NB4 (cell line): ENCODE results near the gene MAPK1IP1L.

Source experiments
- DNase-seq: peaks from one replicate; pipeline ENCODE4 v3.0.0; 2010; ENCODE audit warnings: low read depth
- H3K4me3 ChIP-seq: one replicate; pipeline ENCODE4 v1.5.1; 2011; ENCODE audit warnings: mild to moderate bottlenecking, low read depth, low read length, moderate library complexity
- MYC ChIP-seq: IDR thresholded peaks from 2 replicates; pipeline ENCODE4 v1.6.1; 2011; ENCODE audit warnings: low read depth, low read length
- POLR2A ChIP-seq: IDR thresholded peaks from 2 replicates; pipeline ENCODE4 v1.6.1; 2011; ENCODE audit warnings: mild to moderate bottlenecking; ENCODE audit not compliant: insufficient read length; ENCODE audit errors: extremely low read depth
- TF ChIP-seq, protein P1 (sequence below): IDR thresholded peaks from one replicate; pipeline ENCODE4 v1.5.1; 2012; ENCODE audit warnings: low read depth, low read length
- TF ChIP-seq, protein P2 (sequence below): IDR thresholded peaks from 2 replicates; pipeline ENCODE4 v1.6.1; 2011; ENCODE audit warnings: low read depth, low read length

The MAPK1IP1L gene

DNA sequence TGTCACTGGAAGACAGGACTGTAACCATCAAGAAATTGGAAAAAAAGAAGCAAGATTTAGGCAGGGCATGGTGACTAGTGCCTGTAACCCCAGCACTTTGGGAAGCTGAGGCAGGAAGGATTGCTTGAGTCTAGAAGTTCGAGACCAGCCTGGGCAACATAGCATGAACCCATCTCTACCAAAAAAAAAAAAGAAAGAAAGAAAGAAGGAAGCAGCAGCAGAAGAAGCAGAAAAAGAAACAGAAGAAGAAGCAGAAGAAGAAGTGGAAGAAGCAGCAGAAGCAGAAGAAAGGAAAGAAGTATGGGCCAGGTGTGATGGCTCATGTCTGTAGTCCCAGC lies 47.1 kb downstream of the MAPK1IP1L start:
- no peak overlapping the region for H3K4me3 ChIP-seq
- no peak for DNase-seq
- TF ChIP-seq POLR2A (no peak), MYC (no peak)
- TF ChIP-seq, protein P1, sequence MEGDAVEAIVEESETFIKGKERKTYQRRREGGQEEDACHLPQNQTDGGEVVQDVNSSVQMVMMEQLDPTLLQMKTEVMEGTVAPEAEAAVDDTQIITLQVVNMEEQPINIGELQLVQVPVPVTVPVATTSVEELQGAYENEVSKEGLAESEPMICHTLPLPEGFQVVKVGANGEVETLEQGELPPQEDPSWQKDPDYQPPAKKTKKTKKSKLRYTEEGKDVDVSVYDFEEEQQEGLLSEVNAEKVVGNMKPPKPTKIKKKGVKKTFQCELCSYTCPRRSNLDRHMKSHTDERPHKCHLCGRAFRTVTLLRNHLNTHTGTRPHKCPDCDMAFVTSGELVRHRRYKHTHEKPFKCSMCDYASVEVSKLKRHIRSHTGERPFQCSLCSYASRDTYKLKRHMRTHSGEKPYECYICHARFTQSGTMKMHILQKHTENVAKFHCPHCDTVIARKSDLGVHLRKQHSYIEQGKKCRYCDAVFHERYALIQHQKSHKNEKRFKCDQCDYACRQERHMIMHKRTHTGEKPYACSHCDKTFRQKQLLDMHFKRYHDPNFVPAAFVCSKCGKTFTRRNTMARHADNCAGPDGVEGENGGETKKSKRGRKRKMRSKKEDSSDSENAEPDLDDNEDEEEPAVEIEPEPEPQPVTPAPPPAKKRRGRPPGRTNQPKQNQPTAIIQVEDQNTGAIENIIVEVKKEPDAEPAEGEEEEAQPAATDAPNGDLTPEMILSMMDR: no peak
- TF ChIP-seq, protein P2, sequence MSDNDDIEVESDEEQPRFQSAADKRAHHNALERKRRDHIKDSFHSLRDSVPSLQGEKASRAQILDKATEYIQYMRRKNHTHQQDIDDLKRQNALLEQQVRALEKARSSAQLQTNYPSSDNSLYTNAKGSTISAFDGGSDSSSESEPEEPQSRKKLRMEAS: no peak

DNA sequence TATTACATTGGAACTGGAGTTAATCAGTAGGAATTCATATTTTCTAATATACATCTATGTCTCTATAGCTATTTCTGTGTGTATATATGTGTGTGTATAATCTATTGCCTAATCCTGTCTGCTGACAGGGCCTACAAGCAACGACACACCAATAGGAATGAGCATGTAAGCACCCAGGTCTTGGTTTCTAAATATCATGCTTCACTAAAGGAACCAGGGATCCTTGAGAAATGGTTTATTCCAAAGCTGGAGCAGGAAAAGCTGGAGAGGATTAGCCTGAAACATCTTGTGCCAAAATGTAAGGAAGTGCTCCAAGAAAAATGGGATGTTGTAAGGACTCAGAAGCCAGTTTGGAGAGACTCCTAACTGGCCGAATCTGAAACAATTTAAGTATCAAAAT lies 48.3 kb downstream of the MAPK1IP1L start:
- TF ChIP-seq, protein P1: no peak
- TF ChIP-seq MYC: no peak
- TF ChIP-seq POLR2A: no peak
- TF ChIP-seq, protein P2: no peak
- no peak for DNase-seq
- no peak overlapping the region for H3K4me3 ChIP-seq

DNA sequence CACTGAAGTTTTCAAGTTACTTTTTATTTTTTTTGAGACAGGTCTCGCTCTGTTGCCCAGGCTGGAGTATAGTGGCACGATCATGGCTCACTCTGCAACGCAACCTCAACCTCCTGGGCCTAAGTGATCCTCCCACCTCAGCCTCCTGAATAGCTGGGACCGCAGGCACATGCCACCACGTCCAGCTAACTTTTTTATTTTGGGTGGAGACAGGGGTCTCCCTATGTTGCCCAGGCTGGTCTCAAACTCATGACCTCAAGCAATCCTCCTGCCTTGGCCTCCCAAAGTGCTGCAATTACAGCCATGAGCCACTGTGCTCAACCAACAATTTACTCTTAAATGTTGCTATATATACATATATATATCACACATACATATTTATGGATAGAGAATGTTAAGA lies 50.3 kb downstream of the MAPK1IP1L start:
- no peak overlapping the region for H3K4me3 ChIP-seq
- DNase-seq: no peak
- TF ChIP-seq POLR2A: no peak

DNA sequence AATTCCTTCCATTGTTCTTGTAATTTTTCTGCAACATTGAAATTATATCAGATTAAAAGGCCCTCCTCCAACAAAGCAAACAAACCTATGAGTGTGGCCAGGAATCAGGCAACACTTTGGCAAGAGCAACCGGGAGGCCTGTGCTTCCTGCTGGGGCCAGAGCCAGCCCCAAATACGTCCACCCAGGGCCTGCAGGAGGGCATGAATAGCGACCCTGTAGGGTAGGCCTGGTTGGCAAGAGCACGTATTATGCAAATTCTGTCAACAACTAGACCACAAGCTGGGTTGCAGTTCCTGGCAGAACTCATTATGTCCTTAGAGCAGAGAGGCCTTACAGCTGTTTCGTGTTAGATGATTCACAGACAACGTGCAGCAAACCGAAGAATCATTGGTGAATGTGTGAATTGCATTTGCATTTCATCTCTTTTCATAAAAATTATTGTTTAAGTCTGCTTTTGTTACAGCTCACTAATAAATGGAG lies 50.7 kb downstream of the MAPK1IP1L start:
- H3K4me3 ChIP-seq: no peak overlapping the region
- TF ChIP-seq MYC (peak; percentile 87), POLR2A (peak; percentile 24)
- TF ChIP-seq, protein P1: no peak
- TF ChIP-seq, protein P2: peak; percentile 84

DNA sequence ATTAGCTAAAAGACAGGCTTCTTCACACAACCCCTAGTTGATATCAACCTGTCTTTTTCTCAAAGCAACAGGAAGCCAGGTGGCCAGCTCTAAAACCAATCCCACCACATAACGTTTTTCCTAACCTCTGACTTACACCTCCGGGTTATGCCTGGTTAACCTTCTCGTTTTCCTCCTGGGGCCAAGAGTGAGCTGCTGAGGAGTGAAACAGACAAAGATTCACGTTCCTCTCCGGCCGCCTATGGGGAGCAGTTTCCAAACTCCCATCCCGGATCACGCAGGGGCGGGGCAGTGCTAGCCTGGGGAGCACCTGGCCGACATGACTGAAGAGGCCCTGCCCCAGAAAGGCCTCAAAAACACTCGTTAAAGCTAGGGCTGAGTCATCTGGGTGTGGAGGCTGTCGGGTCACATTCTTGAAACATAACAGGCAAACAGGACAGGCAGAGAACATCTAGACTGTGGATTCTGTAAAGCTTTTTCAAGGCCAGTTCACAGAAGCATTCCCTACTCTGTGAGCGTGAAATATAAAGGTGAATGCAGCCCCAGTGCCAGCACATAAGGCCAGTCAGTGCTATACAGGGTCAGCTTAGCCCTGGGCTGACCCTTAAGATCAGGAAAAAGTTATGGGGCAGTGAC lies 51.7 kb downstream of the MAPK1IP1L start:
- peak overlapping the region; percentile 0 for H3K4me3 ChIP-seq
- TF ChIP-seq, protein P2: 0 out of 2 replicates have a peak, but pooled peaks have one; percentile 10
- TF ChIP-seq MYC (peak; percentile 52; the same call in 1 of the 2 replicates), POLR2A (peak; percentile 19)
- TF ChIP-seq, protein P1: no peak
- DNase-seq: peak; percentile 86

More for the DNA sequence above, 50.7 kb downstream of the MAPK1IP1L start:
- DNase-seq: peak; percentile 94

DNA sequence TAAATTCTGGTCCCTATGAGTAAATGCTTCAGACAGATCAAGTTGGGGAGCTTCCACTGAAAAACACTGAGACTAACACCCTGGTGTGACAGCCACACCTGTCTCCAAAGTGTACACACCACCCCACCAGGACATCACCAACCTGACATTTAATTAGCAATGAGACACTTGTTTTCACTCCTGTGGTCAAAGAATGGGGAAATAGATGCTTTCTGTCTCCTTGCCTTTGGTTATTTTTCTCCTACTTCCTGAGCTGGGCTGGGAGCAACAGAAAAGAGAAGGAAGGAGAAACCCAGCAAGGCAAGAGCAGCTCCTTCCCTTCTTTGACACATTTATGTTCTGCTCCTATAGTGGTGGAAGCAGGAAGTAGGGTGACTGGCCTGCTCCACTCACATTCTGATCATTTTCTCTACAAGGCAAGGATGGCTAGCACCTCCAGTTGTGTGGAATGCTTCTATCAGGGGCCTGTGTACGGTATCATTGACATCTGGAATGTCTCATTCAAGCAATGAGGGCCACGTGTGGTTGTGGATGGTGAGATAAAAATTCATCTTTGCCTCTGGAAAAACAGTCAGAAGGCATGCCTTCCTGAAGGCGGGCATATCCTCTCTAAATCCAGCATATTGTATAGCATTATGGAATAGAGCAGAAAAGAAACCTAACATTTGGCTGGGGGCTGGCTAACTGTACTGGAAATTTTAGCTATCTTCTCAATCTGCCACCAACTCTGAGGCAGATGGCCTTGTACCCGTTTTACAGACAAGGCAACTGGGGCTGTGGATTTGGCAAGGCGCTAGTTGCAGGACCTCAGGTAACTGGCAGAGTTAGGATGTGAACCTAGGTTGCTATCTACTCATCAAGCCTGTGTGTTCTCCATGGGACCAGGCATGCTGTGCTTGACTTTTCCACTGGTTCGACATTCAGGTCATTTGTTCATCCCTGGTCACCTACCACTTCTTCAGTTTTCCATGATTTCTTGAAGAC lies 52.8 kb downstream of the MAPK1IP1L start:
- peak; percentile 78 for DNase-seq
- TF ChIP-seq, protein P1: no peak
- no peak; the same call in 1 of the 2 replicates for TF ChIP-seq MYC
- H3K4me3 ChIP-seq: no peak overlapping the region
